HepG2 (cell line): ENCODE measurements around the gene TPST2. TPM values are rescaled to one million over a fixed set of nuclear protein-coding genes. Genes with fewer than 3 reads are reported as not detected.

ENCODE experiments used
- ATAC-seq: fragments of 200-7000 bp; cut with Tn5 transposase; 3 replicates; pipeline ENCODE4 v1.9.1; 2020; ENCODE audit warnings: mild to moderate bottlenecking, moderate library complexity
- BruUV-seq: library from RNA; stranded (reverse); fragments of 400-500 nt; replicated peaks from 2 replicates; lab custom pipeline; 2021; lab: Mats Ljungman, UMichigan
- CTCF ChIA-PET: fragments of 300-600 bp; formaldehyde crosslinking; extraction: SDS; loops from one replicate; lab custom pipeline; 2021; ENCODE audit warnings: low total read pairs, inconsistent platforms, low intra/inter-chr PET ratio; lab: Yijun Ruan, JAX
- POLR2A ChIA-PET: fragments of 350-600 bp; sonication (Branson Sonifier 250); formaldehyde crosslinking; loops from one replicate; lab custom pipeline; 2020; ENCODE audit warnings: antibody characterized with exemption, inconsistent platforms; lab: Yijun Ruan, JAX
- DNase-seq: peaks from one replicate; pipeline ENCODE4 v3.0.0-alpha.2; 2015; ENCODE audit warnings: low spot score
- FAIRE-seq: peaks from 3 replicates; lab custom pipeline; 2011; peaks lifted over from hg19 to GRCh38; lab: Jason Lieb, UNC
- H2AFZ ChIP-seq: one replicate; pipeline ENCODE4 v1.6.1; 2011; ENCODE audit warnings: low read length, inconsistent platforms
- H3K27ac ChIP-seq: fragments of 300-600 bp; 3 replicates; pipeline ENCODE4 v1.8.0; 2011; ENCODE audit warnings: mixed run types, mild to moderate bottlenecking, mixed read lengths, low read length, inconsistent platforms; ENCODE audit not compliant: insufficient read depth; ENCODE audit errors: extremely low read length
- H3K27me3 ChIP-seq, 2 experiments: fragments of 200-600 bp in 1 of 2; 2 replicates in 1 of 2; 3 replicates in 1 of 2; pipeline versions ENCODE4 v1.6.0 to v1.8.0; 2011; ENCODE audit warnings: low read length in 2 of 2, mild to moderate bottlenecking in 2 of 2, moderate library complexity in 2 of 2, inconsistent platforms in 1 of 2; ENCODE audit not compliant: insufficient read depth in 2 of 2, control insufficient read depth in 1 of 2
- H3K36me3 ChIP-seq, 2 experiments: fragments of 200-600 bp in 1 of 2; replicated peaks in 1 of 2; 2 replicates in 1 of 2; 3 replicates in 1 of 2; pipeline versions ENCODE4 v1.5.1 to v1.8.0; 2011; ENCODE audit warnings: low read length in 2 of 2, inconsistent platforms in 1 of 2; ENCODE audit not compliant: insufficient read depth in 2 of 2, control insufficient read depth in 1 of 2
- H3K4me1 ChIP-seq: 2 replicates; pipeline ENCODE4 v1.5.1; 2012; ENCODE audit warnings: low read length, inconsistent platforms; ENCODE audit not compliant: insufficient read depth
- H3K4me2 ChIP-seq: 2 replicates; pipeline ENCODE4 v1.6.0; 2011; ENCODE audit warnings: low read depth, low read length, inconsistent platforms
- H3K4me3 ChIP-seq, 3 experiments: fragments of 200-600 bp in 1 of 3; sonication (generic), shearing (Covaris generic) in 1 of 3; replicated peaks in 1 of 3; 2 replicates each; pipeline ENCODE4 v1.5.1; 2011 to 2016; ENCODE audit warnings: low read length in 3 of 3, inconsistent platforms in 2 of 3, low read depth in 2 of 3, mild to moderate bottlenecking in 2 of 3, control low read depth in 1 of 3, mixed read lengths in 1 of 3; ENCODE audit not compliant: insufficient read depth in 1 of 3
- H3K79me2 ChIP-seq: one replicate; pipeline ENCODE4 v1.6.1; 2011; ENCODE audit warnings: low read length, inconsistent platforms; ENCODE audit not compliant: insufficient read depth
- H3K9ac ChIP-seq: 2 replicates; pipeline ENCODE4 v1.6.0; 2011; ENCODE audit warnings: mild to moderate bottlenecking, low read depth, low read length, inconsistent platforms; ENCODE audit not compliant: insufficient read depth
- H3K9me3 ChIP-seq: 2 replicates; pipeline ENCODE4 v1.5.1; 2012; ENCODE audit warnings: mild to moderate bottlenecking, low read length
- H4K20me1 ChIP-seq: 2 replicates; pipeline ENCODE4 v1.6.0; 2011; ENCODE audit warnings: inconsistent platforms, mild to moderate bottlenecking, low read length, moderate library complexity; ENCODE audit not compliant: insufficient read depth
- GPN1 ChIP-seq: sonication (generic); formaldehyde crosslinking; IDR thresholded peaks from 2 replicates; pipeline ENCODE4 v1.5.1; 2020; ENCODE audit warnings: missing genetic modification reagents, borderline replicate concordance
- HOXA5 ChIP-seq: sonication (generic); formaldehyde crosslinking; IDR thresholded peaks from 2 replicates; pipeline ENCODE4 v1.4.0; 2020; ENCODE audit warnings: missing genetic modification reagents
- MTF1 ChIP-seq: sonication (generic); formaldehyde crosslinking; IDR thresholded peaks from 2 replicates; pipeline ENCODE4 v1.5.0; 2020; ENCODE audit warnings: missing genetic modification reagents
- NFKBIZ ChIP-seq: IDR thresholded peaks from 2 replicates; pipeline ENCODE4 v1.6.1; 2018; ENCODE audit warnings: missing genetic modification reagents, missing compliant biosample characterization
- NONO ChIP-seq, 2 experiments: fragments of 450-650 bp in 1 of 2; sonication (generic) in 1 of 2; formaldehyde crosslinking in 1 of 2; IDR thresholded peaks in 1 of 2; conservative IDR thresholded peaks in 1 of 2; 2 replicates each; pipeline versions ENCODE4 v1.6.1 to v1.8.0; 2017 to 2022; ENCODE audit warnings: mild to moderate bottlenecking in 1 of 2, missing genetic modification reagents in 1 of 2, moderate library complexity in 1 of 2
- SP2 ChIP-seq: sonication (generic); formaldehyde crosslinking; IDR thresholded peaks from 2 replicates; pipeline ENCODE4 v1.5.1; 2020; ENCODE audit warnings: mild to moderate bottlenecking, missing genetic modification reagents
- THAP8 ChIP-seq: sonication (generic); formaldehyde crosslinking; IDR thresholded peaks from 2 replicates; pipeline ENCODE4 v1.5.1; 2020; ENCODE audit warnings: missing genetic modification reagents, mild to moderate bottlenecking, borderline replicate concordance
- ZNF441 ChIP-seq: sonication (generic); formaldehyde crosslinking; IDR thresholded peaks from 2 replicates; pipeline ENCODE4 v1.7.0; 2021; ENCODE audit warnings: missing genetic modification reagents, borderline replicate concordance
- ZNF556 ChIP-seq: sonication (generic); formaldehyde crosslinking; IDR thresholded peaks from 2 replicates; pipeline ENCODE4 v1.4.0; 2020; ENCODE audit warnings: mild to moderate bottlenecking, missing genetic modification reagents, borderline replicate concordance
- ZNF574 ChIP-seq: sonication (generic); formaldehyde crosslinking; IDR thresholded peaks from 2 replicates; pipeline ENCODE4 v1.4.0; 2020; ENCODE audit warnings: missing genetic modification reagents
- ZNF737 ChIP-seq: sonication (generic); formaldehyde crosslinking; IDR thresholded peaks from 2 replicates; pipeline ENCODE4 v1.5.0; 2020; ENCODE audit warnings: missing genetic modification reagents, mild to moderate bottlenecking, borderline replicate concordance
- ZSCAN30 ChIP-seq: sonication (generic); formaldehyde crosslinking; IDR thresholded peaks from 2 replicates; pipeline ENCODE4 v1.5.0; 2020; ENCODE audit warnings: mild to moderate bottlenecking, missing genetic modification reagents
- WGBS: methylation state at CpG from one replicate; pipeline ENCODE4 v1.1.6; 2017; ENCODE audit warnings: low lambda C conversion rate; 5-methylcytosine and 5-hydroxymethylcytosine counted together
- in situ Hi-C: cut with HindIII; loops from 2 replicates; pipeline ENCODE4 v1.10.0; 2017; ENCODE audit warnings: low pct_unique_long_range_greater_than_20kb; ENCODE audit not compliant: extremely low pct_ligation_motif_present
- intact Hi-C: fragments of 100-400 bp; cut with micrococcal nuclease; formaldehyde crosslinking; loops from one replicate; pipeline ENCODE4 v1.10.0; 2022; ENCODE audit not compliant: unreplicated experiment
- polyA plus RNA-seq, 8 experiments: library from polyadenylated mRNA; depleted of rRNA in 3 of 8; stranded (reverse) in 7 of 8; unstranded in 1 of 8; fragments of >200 nt; fragmentation: Illumina TruSeq in 4 of 8; extraction: Trizol in 4 of 8; gene quantifications; 2 replicates each; pipeline versions ENCODE4 v1.2.1 to v1.2.3, GENCODE V29; 2011 to 2016; ENCODE audit warnings: low read depth in 4 of 8, missing spikeins in 1 of 8, mixed read lengths in 1 of 8; ENCODE audit not compliant: insufficient read depth in 1 of 8
- total RNA-seq, 5 experiments: library from RNA; depleted of rRNA; stranded (reverse); fragments of >200 nt; fragmentation: Illumina TruSeq; extraction: Trizol; gene quantifications; 2 replicates each; pipeline ENCODE4 v1.2.3, GENCODE V29; 2016; ENCODE audit warnings: low read depth in 1 of 5

TPST2 gene
- total and polyA plus RNA-seq, 2 of the 13 experiments (the other 11 are each of a cell fraction or from before 2014, with no cell fraction given): 15.2 to 23.8 TPM

GRCh38 chr22:26536056-26536761 lies 53.7 kb downstream of the TPST2 start:
- no TSS peak for BruUV-seq

GRCh38 chr22:26535603-26535908 lies 54.4 kb downstream of the TPST2 start:
- no peak for TF ChIP-seq NONO (IDR thresholded peaks at IDR 0.05)
- no peak for TF ChIP-seq NONO (CRISPR knock-in tag; conservative IDR thresholded peaks at IDR 0.05)
- TF ChIP-seq SP2 (CRISPR knock-in tag): no peak
- TF ChIP-seq MTF1 (CRISPR knock-in tag): no peak
- TF ChIP-seq ZNF737 (CRISPR knock-in tag): no peak
- TF ChIP-seq ZNF574 (CRISPR knock-in tag): no peak
- no peak for TF ChIP-seq ZNF441
- no peak for TF ChIP-seq NFKBIZ
- TF ChIP-seq GPN1 (CRISPR knock-in tag): no peak
- no peak for TF ChIP-seq ZSCAN30 (CRISPR knock-in tag)
- TF ChIP-seq ZNF556: no peak
- no peak for TF ChIP-seq THAP8
- Histone ChIP-seq H3K4me1 (no peaks in the 10 kb centered on the region), H3K4me2 (no peak overlapping the region), H3K27ac (no peak overlapping the region), H3K79me2 (no peaks in the 10 kb centered on the region), H3K36me3 (peaks cover under 1 to 18% of the 10 kb centered on the region in 2 experiments; a peak in 4 of 5 replicates), H3K27me3 (no peaks in the 10 kb centered on the region), H4K20me1 (no peaks in the 10 kb centered on the region), H3K9ac (no peak overlapping the region), H3K9me3 (no peaks in the 10 kb centered on the region), H3K4me3 (no peak overlapping the region), H2AFZ (no peak overlapping the region)
- ATAC-seq: no peak
- 97% methylated on average over 3 of the region's 3 CpGs for WGBS
- no TSS peak for BruUV-seq
- POLR2A ChIA-PET: no interaction called here
- CTCF ChIA-PET: no interaction called here
- DNase-seq: no peak
- in situ Hi-C loops (no loop called here), intact Hi-C loops (no loop called here)
- FAIRE-seq: no peak

More at GRCh38 chr22:26536056-26536761, 53.7 kb downstream of the TPST2 start:
- FAIRE-seq: no peak
- in situ Hi-C loops: no loop called here
- TF ChIP-seq HOXA5 (CRISPR knock-in tag): no peak
- TF ChIP-seq, all 625 proteins: peak for 0
- H3K27ac ChIP-seq: no peak overlapping the region
- no peak overlapping the region for H3K4me2 ChIP-seq
- intact Hi-C loops: no loop called here
- peaks cover 3 to 18% of the 10 kb centered on the region in 2 experiments; a peak in 4 of 5 replicates for H3K36me3 ChIP-seq
- H3K4me1 ChIP-seq: no peaks in the 10 kb centered on the region
- H3K9me3 ChIP-seq: no peaks in the 10 kb centered on the region
- H3K9ac ChIP-seq: no peak overlapping the region
- CTCF ChIA-PET: no interaction called here
- 100% methylated on average over 4 of the region's 12 CpGs for WGBS
- H3K27me3 ChIP-seq: no peaks in the 10 kb centered on the region
- no peaks in the 10 kb centered on the region for H4K20me1 ChIP-seq
- POLR2A ChIA-PET: no interaction called here
- no peak overlapping the region for H3K4me3 ChIP-seq
- no peak overlapping the region for H2AFZ ChIP-seq
- ATAC-seq (no peak), DNase-seq (no peak)
- H3K79me2 ChIP-seq: no peaks in the 10 kb centered on the region
